K562 (cell line): ENCODE data around the gene TUBGCP6. TPM values are rescaled to one million over a fixed set of nuclear protein-coding genes. Genes with fewer than 3 reads are reported as not detected.

ENCODE experiments used
- ATAC-seq: fragments of 200-7000 bp; cut with Tn5 transposase; 3 replicates; pipeline ENCODE4 v1.9.1; 2020; ENCODE audit warnings: moderate library complexity
- BruUV-seq: library from RNA; stranded (reverse); fragments of 400-500 nt; replicated peaks from 2 replicates; lab custom pipeline; 2021; lab: Mats Ljungman, UMichigan
- CTCF ChIA-PET: fragments of 300-600 bp; formaldehyde crosslinking; extraction: SDS; loops from one replicate; lab custom pipeline; 2021; ENCODE audit warnings: low intra/inter-chr PET ratio; lab: Yijun Ruan, JAX
- POLR2A ChIA-PET: fragments of 300-600, 350-650 bp; sonication (Branson Sonifier 250); formaldehyde crosslinking; extraction: SDS; loops from one replicate; lab custom pipeline; 2021; ENCODE audit warnings: antibody characterized with exemption, inconsistent platforms; lab: Yijun Ruan, JAX
- DNase-seq, 4 experiments: peaks; one replicate each; pipeline versions ENCODE4 v3.0.0 to v3.0.0-alpha.2; 2011 to 2018; ENCODE audit warnings: low spot score in 3 of 4, mixed read lengths in 3 of 4; ENCODE audit errors: extremely low read depth in 1 of 4
- FAIRE-seq: peaks from 2 replicates; lab custom pipeline; 2011; peaks lifted over from hg19 to GRCh38; lab: Jason Lieb, UNC
- H2AFZ ChIP-seq: 2 replicates; pipeline ENCODE4 v1.6.0; 2011; ENCODE audit warnings: low read depth, low read length, control low read depth, inconsistent platforms
- H3K27ac ChIP-seq: fragments of 200-600 bp; 3 replicates; pipeline ENCODE4 v1.8.0; 2011; ENCODE audit warnings: low read depth, mild to moderate bottlenecking, control low read depth, inconsistent platforms, low read length, moderate library complexity, mixed read lengths; ENCODE audit errors: extremely low read depth
- H3K27me3 ChIP-seq, 2 experiments: fragments of 300-600 bp in 1 of 2; 2 replicates in 1 of 2; 3 replicates in 1 of 2; pipeline versions ENCODE4 v1.6.0 to v1.8.0; 2011; ENCODE audit warnings: inconsistent platforms in 2 of 2, low read length in 2 of 2, mild to moderate bottlenecking in 1 of 2, mixed read lengths in 1 of 2, moderate library complexity in 1 of 2; ENCODE audit not compliant: control insufficient read depth in 2 of 2, insufficient read depth in 2 of 2
- H3K36me3 ChIP-seq: fragments of 300-600 bp; 3 replicates; pipeline ENCODE4 v1.8.0; 2011; ENCODE audit warnings: mild to moderate bottlenecking, low read length, inconsistent platforms; ENCODE audit not compliant: control insufficient read depth, insufficient read depth
- H3K4me1 ChIP-seq, 2 experiments: fragments of 200-600 bp in 1 of 2; replicated peaks in 1 of 2; 2 replicates in 1 of 2; 3 replicates in 1 of 2; pipeline versions ENCODE4 v1.5.1 to v1.8.0; 2011; ENCODE audit warnings: inconsistent platforms in 2 of 2, low read length in 2 of 2, mild to moderate bottlenecking in 1 of 2, mixed read lengths in 1 of 2, moderate library complexity in 1 of 2; ENCODE audit not compliant: control insufficient read depth in 2 of 2, insufficient read depth in 2 of 2
- H3K4me2 ChIP-seq: 2 replicates; pipeline ENCODE4 v1.6.1; 2011; ENCODE audit warnings: low read length, control low read depth, inconsistent platforms, mixed read lengths; ENCODE audit not compliant: insufficient read depth
- H3K4me3 ChIP-seq: fragments of 200-600 bp; sonication (generic), shearing (Covaris generic); 2 replicates; pipeline ENCODE4 v1.5.1; 2016; ENCODE audit warnings: control low read depth, inconsistent platforms
- H3K79me2 ChIP-seq: fragments of 200-600 bp; 3 replicates; pipeline ENCODE4 v1.8.0; 2011; ENCODE audit warnings: low read length, inconsistent platforms; ENCODE audit not compliant: control insufficient read depth, insufficient read depth
- H3K9ac ChIP-seq, 2 experiments: 2 replicates each; pipeline versions ENCODE4 v1.6.0 to v1.6.1; 2011; ENCODE audit warnings: low read depth in 2 of 2, low read length in 2 of 2, control low read depth in 1 of 2, inconsistent platforms in 1 of 2, mild to moderate bottlenecking in 1 of 2, mixed read lengths in 1 of 2; ENCODE audit not compliant: insufficient read depth in 1 of 2
- H3K9me1 ChIP-seq: one replicate; pipeline ENCODE4 v1.6.0; 2011; ENCODE audit warnings: inconsistent platforms, mild to moderate bottlenecking, low read length, moderate library complexity; ENCODE audit not compliant: control insufficient read depth, insufficient read depth
- H3K9me3 ChIP-seq: replicated peaks from 2 replicates; pipeline ENCODE4 v1.5.1; 2011; ENCODE audit warnings: low read depth, low read length, inconsistent platforms; ENCODE audit not compliant: control insufficient read depth, insufficient read depth
- H4K20me1 ChIP-seq: replicated peaks from 2 replicates; pipeline ENCODE4 v1.6.1; 2011; ENCODE audit warnings: low read length, inconsistent platforms, mixed read lengths; ENCODE audit not compliant: control insufficient read depth, insufficient read depth
- ATF1 ChIP-seq, 2 experiments: fragments of 450-650 bp in 1 of 2; IDR thresholded peaks; 2 replicates each; pipeline ENCODE4 v1.6.1; 2016; ENCODE audit warnings: missing compliant biosample characterization in 1 of 2, missing genetic modification characterization in 1 of 2
- BMI1 ChIP-seq: fragments of 150-350 bp; IDR thresholded peaks from 2 replicates; pipeline ENCODE4 v1.6.1; 2014; ENCODE audit warnings: low read length
- CREM ChIP-seq: IDR thresholded peaks from 2 replicates; pipeline ENCODE4 v1.6.1; 2014; ENCODE audit warnings: antibody characterized with exemption, low read depth
- CSDE1 ChIP-seq, 2 experiments: fragments of 450-650 bp; IDR thresholded peaks; 2 replicates each; pipeline ENCODE4 v1.6.1; 2016; ENCODE audit warnings: mild to moderate bottlenecking in 1 of 2
- JUN ChIP-seq, 2 experiments: sonication (generic) in 1 of 2; formaldehyde crosslinking in 1 of 2; IDR thresholded peaks; 2 replicates each; pipeline versions ENCODE4 v1.6.1 to v1.8.0; 2012 to 2022; ENCODE audit warnings: borderline replicate concordance in 2 of 2, mild to moderate bottlenecking in 2 of 2, improper control_type of control experiment in 1 of 2, low read depth in 1 of 2, low read length in 1 of 2, missing genetic modification reagents in 1 of 2
- JUND ChIP-seq, 2 experiments: IDR thresholded peaks; 2 replicates in 1 of 2; 3 replicates in 1 of 2; pipeline ENCODE4 v1.6.1; 2011; ENCODE audit warnings: borderline replicate concordance in 2 of 2, low read depth in 2 of 2, low read length in 2 of 2, improper control_type of control experiment in 1 of 2, missing biosample characterization in 1 of 2, missing genetic modification characterization in 1 of 2, missing genetic modification reagents in 1 of 2
- MBD2 ChIP-seq: sonication (generic); IDR thresholded peaks from 2 replicates; pipeline ENCODE4 v1.6.1; 2016; ENCODE audit warnings: low read depth, borderline replicate concordance
- MXI1 ChIP-seq: IDR thresholded peaks from 2 replicates; pipeline ENCODE4 v1.6.1; 2011; ENCODE audit warnings: low read depth, mild to moderate bottlenecking, improper control_type of control experiment, low read length
- NBN ChIP-seq: fragments of 450-650 bp; IDR thresholded peaks from 2 replicates; pipeline ENCODE4 v1.6.1; 2016; ENCODE audit warnings: low read depth, mild to moderate bottlenecking
- PHB2 ChIP-seq: fragments of 450-650 bp; IDR thresholded peaks from 2 replicates; pipeline ENCODE4 v1.6.1; 2017; ENCODE audit warnings: low read depth
- RBM22 ChIP-seq: fragments of 200-400 bp; formaldehyde crosslinking; IDR thresholded peaks from 2 replicates; pipeline ENCODE4 v1.6.1; 2018; ENCODE audit warnings: low read length, low read depth; ENCODE audit not compliant: poor library complexity, severe bottlenecking
- RFX1 ChIP-seq: fragments of 450-650 bp; IDR thresholded peaks from 2 replicates; pipeline ENCODE4 v1.6.1; 2016; ENCODE audit warnings: mild to moderate bottlenecking, moderate library complexity
- ZNF133 ChIP-seq: fragments of 250-450 bp; sonication (Bioruptor Pico); IDR thresholded peaks from 2 replicates; pipeline ENCODE4 v1.4.0; 2020; ENCODE audit warnings: mild to moderate bottlenecking
- WGBS: fragments of 100-300 bp; shearing (Covaris generic); methylation state at CpG from one replicate; pipeline ENCODE4 v1.1.6; 2016; ENCODE audit warnings: low coverage, mixed read lengths; ENCODE audit not compliant: insufficient coverage; ENCODE audit errors: missing lambda C conversion rate; 5-methylcytosine and 5-hydroxymethylcytosine counted together
- in situ Hi-C: fragments of 300-500 bp; cut with MboI; formaldehyde crosslinking; loops from 4 replicates; pipeline ENCODE4 v1.15.0; 2018; ENCODE audit warnings: inconsistent platforms, mixed read lengths
- intact Hi-C: fragments of 100-400 bp; cut with micrococcal nuclease; formaldehyde crosslinking; loops from 2 replicates; pipeline ENCODE4 v1.14.2; 2022
- polyA plus RNA-seq, 8 experiments: library from polyadenylated mRNA; depleted of rRNA in 4 of 8; stranded (reverse) in 5 of 8; unstranded in 3 of 8; fragments of >200 nt; fragmentation: Nextera tagmentation in 2 of 8; fragmentation: Illumina TruSeq in 1 of 8; extraction: Ambion mirVana in 2 of 8; extraction: Trizol in 1 of 8; gene quantifications; 2 replicates each; pipeline versions ENCODE4 v1.2.1 to v1.2.3, GENCODE V29; 2011 to 2014; ENCODE audit warnings: inconsistent platforms in 1 of 8, missing spikeins in 1 of 8
- total RNA-seq, 7 experiments: library from RNA; depleted of rRNA in 6 of 7; stranded (reverse); fragments of >200 nt in 6 of 7; fragmentation: Illumina TruSeq in 2 of 7; extraction: Trizol in 2 of 7; gene quantifications; 2 replicates each; pipeline versions ENCODE4 v1.2.1 to v1.2.3, GENCODE V29; 2011 to 2021; ENCODE audit warnings: low replicate concordance in 1 of 7
- TF ChIP-seq, protein P1 (sequence below): fragments of 250-450 bp; sonication (Bioruptor Pico); IDR thresholded peaks from 2 replicates; pipeline ENCODE4 v1.8.0; 2022; ENCODE audit warnings: inconsistent platforms
- TF ChIP-seq, protein P2 (sequence below): fragments of 250-450 bp; sonication (Bioruptor Pico); IDR thresholded peaks from 2 replicates; pipeline ENCODE4 v1.8.0; 2021; ENCODE audit warnings: moderate library complexity, mild to moderate bottlenecking, inconsistent platforms
- TF ChIP-seq, protein P3 (sequence below): sonication (generic); formaldehyde crosslinking; IDR thresholded peaks from 2 replicates; pipeline ENCODE4 v1.8.1; 2022; ENCODE audit warnings: missing genetic modification reagents
- TF ChIP-seq, protein P4 (sequence below): sonication (generic); formaldehyde crosslinking; IDR thresholded peaks from 2 replicates; pipeline ENCODE4 v1.9.0; 2022; ENCODE audit warnings: mild to moderate bottlenecking, missing genetic modification reagents

TUBGCP6 gene
- total and polyA plus RNA-seq, 9 of the 15 experiments (the other 6 are each of a cell fraction or from before 2014, with no cell fraction given), result 0.76 to 33.0 (median 10.1) TPM

DNA sequence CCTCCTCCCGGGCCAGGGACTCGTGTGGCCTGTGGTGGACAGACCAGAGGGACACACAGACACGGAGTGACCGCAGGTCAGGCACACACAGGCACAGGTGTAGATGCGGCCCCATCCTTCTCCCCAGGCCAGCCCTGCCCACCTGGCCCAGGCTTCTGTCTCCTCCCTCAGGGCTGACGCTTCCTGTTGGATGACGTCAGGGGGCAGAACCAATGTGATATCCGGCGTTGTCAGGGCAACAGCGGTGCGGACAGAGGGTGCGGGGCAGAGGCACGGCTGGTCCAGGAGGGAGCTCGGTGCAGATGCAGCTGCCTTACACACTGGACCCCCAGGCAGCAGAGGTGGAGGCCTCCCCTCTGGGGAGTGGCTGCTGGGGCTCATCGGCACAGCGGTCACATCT, 2.9 kb upstream of the TUBGCP6 start:
- intact Hi-C loops, result no loop called here
- peak; percentile 89 for FAIRE-seq
- POLR2A ChIA-PET, result interaction anchor here (0.6 to 0.7 kb wide), 2 partner anchors 9 to 15 kb away, joined by 3 read pairs; no protein-coding TSS in a partner anchor
- TF ChIP-seq, protein P1, sequence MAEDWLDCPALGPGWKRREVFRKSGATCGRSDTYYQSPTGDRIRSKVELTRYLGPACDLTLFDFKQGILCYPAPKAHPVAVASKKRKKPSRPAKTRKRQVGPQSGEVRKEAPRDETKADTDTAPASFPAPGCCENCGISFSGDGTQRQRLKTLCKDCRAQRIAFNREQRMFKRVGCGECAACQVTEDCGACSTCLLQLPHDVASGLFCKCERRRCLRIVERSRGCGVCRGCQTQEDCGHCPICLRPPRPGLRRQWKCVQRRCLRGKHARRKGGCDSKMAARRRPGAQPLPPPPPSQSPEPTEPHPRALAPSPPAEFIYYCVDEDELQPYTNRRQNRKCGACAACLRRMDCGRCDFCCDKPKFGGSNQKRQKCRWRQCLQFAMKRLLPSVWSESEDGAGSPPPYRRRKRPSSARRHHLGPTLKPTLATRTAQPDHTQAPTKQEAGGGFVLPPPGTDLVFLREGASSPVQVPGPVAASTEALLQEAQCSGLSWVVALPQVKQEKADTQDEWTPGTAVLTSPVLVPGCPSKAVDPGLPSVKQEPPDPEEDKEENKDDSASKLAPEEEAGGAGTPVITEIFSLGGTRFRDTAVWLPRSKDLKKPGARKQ, result no peak
- TF ChIP-seq NBN (no peak), RFX1 (peak; percentile 94), BMI1 (peak; percentile 63; the same call in 1 of the 2 replicates), ZNF133 (no peak), RBM22 (peak; percentile 55), MBD2 (0 out of 2 replicates have a peak, but pooled peaks have one; percentile 16), JUND (IDR thresholded peaks at IDR 0.05; ENCODE audit: borderline replicate concordance, low read depth, low read length) (peak; percentile 81), JUND (tag; IDR thresholded peaks at IDR 0.05; ENCODE audit: borderline replicate concordance, low read depth, low read length) (peak; percentile 56; the same call in 1 of the 3 replicates), PHB2 (no peak), CREM (peak; percentile 92), MXI1 (peak; percentile 80), CSDE1 (IDR thresholded peaks at IDR 0.05) (peak in 1 of 2 experiments; percentile 74; a peak in 1 of 4 replicates), ATF1 (CRISPR knock-in tag; IDR thresholded peaks at IDR 0.05) (no peak), ATF1 (tag; IDR thresholded peaks at IDR 0.05) (peak; percentile 85), JUN (IDR thresholded peaks at IDR 0.05; ENCODE audit: borderline replicate concordance, low read depth, low read length) (0 out of 2 replicates have a peak, but pooled peaks have one; percentile 9), JUN (CRISPR knock-in tag; IDR thresholded peaks at IDR 0.05; ENCODE audit: borderline replicate concordance) (no peak)
- TF ChIP-seq, protein P2, sequence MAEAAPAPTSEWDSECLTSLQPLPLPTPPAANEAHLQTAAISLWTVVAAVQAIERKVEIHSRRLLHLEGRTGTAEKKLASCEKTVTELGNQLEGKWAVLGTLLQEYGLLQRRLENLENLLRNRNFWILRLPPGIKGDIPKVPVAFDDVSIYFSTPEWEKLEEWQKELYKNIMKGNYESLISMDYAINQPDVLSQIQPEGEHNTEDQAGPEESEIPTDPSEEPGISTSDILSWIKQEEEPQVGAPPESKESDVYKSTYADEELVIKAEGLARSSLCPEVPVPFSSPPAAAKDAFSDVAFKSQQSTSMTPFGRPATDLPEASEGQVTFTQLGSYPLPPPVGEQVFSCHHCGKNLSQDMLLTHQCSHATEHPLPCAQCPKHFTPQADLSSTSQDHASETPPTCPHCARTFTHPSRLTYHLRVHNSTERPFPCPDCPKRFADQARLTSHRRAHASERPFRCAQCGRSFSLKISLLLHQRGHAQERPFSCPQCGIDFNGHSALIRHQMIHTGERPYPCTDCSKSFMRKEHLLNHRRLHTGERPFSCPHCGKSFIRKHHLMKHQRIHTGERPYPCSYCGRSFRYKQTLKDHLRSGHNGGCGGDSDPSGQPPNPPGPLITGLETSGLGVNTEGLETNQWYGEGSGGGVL (CRISPR knock-in tag), result no peak
- TF ChIP-seq, protein P3, sequence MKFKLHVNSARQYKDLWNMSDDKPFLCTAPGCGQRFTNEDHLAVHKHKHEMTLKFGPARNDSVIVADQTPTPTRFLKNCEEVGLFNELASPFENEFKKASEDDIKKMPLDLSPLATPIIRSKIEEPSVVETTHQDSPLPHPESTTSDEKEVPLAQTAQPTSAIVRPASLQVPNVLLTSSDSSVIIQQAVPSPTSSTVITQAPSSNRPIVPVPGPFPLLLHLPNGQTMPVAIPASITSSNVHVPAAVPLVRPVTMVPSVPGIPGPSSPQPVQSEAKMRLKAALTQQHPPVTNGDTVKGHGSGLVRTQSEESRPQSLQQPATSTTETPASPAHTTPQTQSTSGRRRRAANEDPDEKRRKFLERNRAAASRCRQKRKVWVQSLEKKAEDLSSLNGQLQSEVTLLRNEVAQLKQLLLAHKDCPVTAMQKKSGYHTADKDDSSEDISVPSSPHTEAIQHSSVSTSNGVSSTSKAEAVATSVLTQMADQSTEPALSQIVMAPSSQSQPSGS (CRISPR knock-in tag), result peak; percentile 70; the same call in 1 of the 2 replicates
- TF ChIP-seq, protein P4, sequence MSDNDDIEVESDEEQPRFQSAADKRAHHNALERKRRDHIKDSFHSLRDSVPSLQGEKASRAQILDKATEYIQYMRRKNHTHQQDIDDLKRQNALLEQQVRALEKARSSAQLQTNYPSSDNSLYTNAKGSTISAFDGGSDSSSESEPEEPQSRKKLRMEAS, result 0 out of 2 replicates have a peak, but pooled peaks have one; percentile 26

More for the DNA sequence above, 2.9 kb upstream of the TUBGCP6 start:
- H3K27me3 ChIP-seq, result no peaks in the 10 kb centered on the region
- peak overlapping the region in 1 of 2 experiments; percentile 71; a peak in 1 of 4 replicates for H3K9ac ChIP-seq
- H3K4me3 ChIP-seq, result no peak overlapping the region
- no peak overlapping the region for H2AFZ ChIP-seq
- H3K27ac ChIP-seq, result 0 out of 3 replicates have a peak overlapping the region, but pooled peaks have one; percentile 2
- H4K20me1 ChIP-seq, result peaks cover 7% of the 10 kb centered on the region
- H3K9me3 ChIP-seq, result no peaks in the 10 kb centered on the region
- in situ Hi-C loops, result no loop called here
- no TSS peak for BruUV-seq
- CTCF ChIA-PET, result no interaction called here
- ATAC-seq (peak; percentile 44), DNase-seq (peak in 3 of 4 experiments; percentile 30 to 80 (median 56))
- H3K36me3 ChIP-seq, result peaks cover 40% of the 10 kb centered on the region; the same call in 2 of the 3 replicates
- no peaks in the 10 kb centered on the region for H3K9me1 ChIP-seq
- peaks cover 50% of the 10 kb centered on the region for H3K79me2 ChIP-seq
- WGBS, result 22% methylated on average over 12 of the region's 16 CpGs
- peaks cover 9 to 74% of the 10 kb centered on the region in 2 experiments for H3K4me1 ChIP-seq
- no peak overlapping the region for H3K4me2 ChIP-seq
